GM12878 (cell line): ENCODE results near the gene MEGF6.

Experiments
- ATF2 ChIP-seq: IDR thresholded peaks from 2 replicates; pipeline ENCODE4 v1.6.1; 2012; ENCODE audit warnings: low read length, inconsistent platforms
- CTCF ChIP-seq, 3 experiments: IDR thresholded peaks in 2 of 3; conservative IDR thresholded peaks in 1 of 3; 2 replicates each; pipeline ENCODE4 v1.5.1; 2011; ENCODE audit warnings: low read depth in 3 of 3, low read length in 3 of 3, mild to moderate bottlenecking in 3 of 3, control low read depth in 2 of 3, moderate library complexity in 2 of 3, inconsistent platforms in 1 of 3, mixed read lengths in 1 of 3; ENCODE audit not compliant: control insufficient read depth in 2 of 3, insufficient read depth in 1 of 3; ENCODE audit errors: extremely low read depth in 1 of 3
- ZNF274 ChIP-seq: IDR thresholded peaks from one replicate; pipeline ENCODE4 v1.8.0; 2011; ENCODE audit not compliant: insufficient read length, insufficient read depth

GRCh38 chr1:3510956-3511250 is 100.4 kb downstream of the MEGF6 start:
- no peak for TF ChIP-seq ATF2
- no peak for TF ChIP-seq ZNF274
- no peak for TF ChIP-seq CTCF (IDR thresholded peaks at IDR 0.05 in 2 of 3, conservative IDR thresholded peaks at IDR 0.05 in 1 of 3; ENCODE audit: control insufficient read depth in 2 of 3, extremely low read depth in 1 of 3, insufficient read depth in 1 of 3, low read depth in 3 of 3, low read length in 3 of 3)
